ENCODE measurements around the gene CAMK2A.

DNA sequence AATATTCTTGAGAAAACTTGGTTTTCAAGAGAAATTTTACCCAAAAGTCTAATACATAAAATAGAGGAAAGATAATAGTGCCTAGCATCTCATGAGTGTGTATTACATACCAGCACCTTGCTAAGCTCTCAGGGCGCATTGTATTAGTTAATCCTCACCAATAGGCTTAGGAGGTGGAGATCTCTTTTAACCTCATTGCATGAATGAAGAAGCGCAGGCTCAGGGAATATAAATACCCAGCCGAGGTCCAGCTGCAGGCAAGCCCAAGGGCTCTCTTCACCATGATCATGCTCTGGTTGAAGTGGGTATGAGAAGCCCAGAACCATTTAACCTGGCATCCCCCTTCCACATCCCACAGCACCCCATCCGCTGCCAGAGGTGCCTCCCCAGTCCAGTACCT, 46.0 kb downstream of the CAMK2A start:
- TF ChIP-seq EZH2 (IDR thresholded peaks at IDR 0.05; ENCODE audit: low read depth) = no peak
- TF ChIP-seq, protein P1, sequence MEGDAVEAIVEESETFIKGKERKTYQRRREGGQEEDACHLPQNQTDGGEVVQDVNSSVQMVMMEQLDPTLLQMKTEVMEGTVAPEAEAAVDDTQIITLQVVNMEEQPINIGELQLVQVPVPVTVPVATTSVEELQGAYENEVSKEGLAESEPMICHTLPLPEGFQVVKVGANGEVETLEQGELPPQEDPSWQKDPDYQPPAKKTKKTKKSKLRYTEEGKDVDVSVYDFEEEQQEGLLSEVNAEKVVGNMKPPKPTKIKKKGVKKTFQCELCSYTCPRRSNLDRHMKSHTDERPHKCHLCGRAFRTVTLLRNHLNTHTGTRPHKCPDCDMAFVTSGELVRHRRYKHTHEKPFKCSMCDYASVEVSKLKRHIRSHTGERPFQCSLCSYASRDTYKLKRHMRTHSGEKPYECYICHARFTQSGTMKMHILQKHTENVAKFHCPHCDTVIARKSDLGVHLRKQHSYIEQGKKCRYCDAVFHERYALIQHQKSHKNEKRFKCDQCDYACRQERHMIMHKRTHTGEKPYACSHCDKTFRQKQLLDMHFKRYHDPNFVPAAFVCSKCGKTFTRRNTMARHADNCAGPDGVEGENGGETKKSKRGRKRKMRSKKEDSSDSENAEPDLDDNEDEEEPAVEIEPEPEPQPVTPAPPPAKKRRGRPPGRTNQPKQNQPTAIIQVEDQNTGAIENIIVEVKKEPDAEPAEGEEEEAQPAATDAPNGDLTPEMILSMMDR (conservative IDR thresholded peaks at IDR 0.05) = no peak
